SK-N-MC (cell line): ENCODE results near the gene ATRNL1.

ENCODE experiments used
- EZH2 ChIP-seq: fragments of 200-600 bp; sonication (generic); IDR thresholded peaks from one replicate; pipeline ENCODE4 v1.6.1; 2017; ENCODE audit warnings: antibody characterized with exemption
- POLR2AphosphoS5 ChIP-seq: IDR thresholded peaks from 2 replicates; pipeline ENCODE4 v1.6.1; 2012; ENCODE audit warnings: mild to moderate bottlenecking, low read depth, low read length, borderline replicate concordance

DNA sequence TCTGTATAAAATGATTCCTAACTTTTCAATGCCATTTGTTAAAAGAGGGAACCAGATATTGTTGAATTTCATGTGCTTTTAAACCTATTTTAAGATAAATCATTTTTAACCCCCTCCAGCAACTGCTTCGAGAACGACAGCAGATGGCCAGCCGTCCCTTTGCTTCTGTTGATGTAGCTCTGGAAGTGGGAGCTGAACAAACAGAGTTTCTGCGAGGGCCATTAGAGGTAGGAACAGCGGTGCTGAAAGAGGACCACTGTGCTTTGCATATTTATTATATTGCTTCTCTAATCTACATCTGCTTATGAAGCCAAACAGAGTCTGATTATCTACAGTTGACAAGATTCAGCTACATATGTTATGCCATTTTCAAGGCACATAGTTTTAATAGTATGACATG is 634.0 kb downstream of the ATRNL1 start:
- TF ChIP-seq EZH2 (no peak), POLR2AphosphoS5 (no peak)
